ENCODE results near the gene TSACC. TPM values are rescaled to one million over a fixed set of nuclear protein-coding genes. Genes with fewer than 3 reads are reported as not detected.

The TSACC gene
- total RNA-seq, 2 experiments from 2014 or later, result not detected

DNA sequence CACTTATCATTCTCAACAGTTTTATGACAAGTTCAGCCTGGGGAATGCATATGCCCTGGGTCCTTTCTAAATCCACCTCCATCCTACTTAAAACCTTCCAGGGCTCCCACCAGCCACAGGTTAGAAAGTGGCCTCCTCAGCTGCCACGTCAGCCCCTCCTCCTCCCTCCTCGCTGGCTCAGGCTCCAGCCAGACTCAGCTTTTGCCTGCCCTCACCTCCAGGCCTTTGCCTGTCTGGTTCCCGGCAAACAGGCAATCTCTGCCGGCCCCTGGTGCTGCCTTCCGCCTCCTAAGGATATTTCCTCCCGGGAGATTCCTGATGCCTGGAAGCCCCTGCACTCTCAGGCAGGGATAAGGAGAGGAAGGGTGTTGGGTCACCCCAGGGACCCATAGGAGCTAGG, 40.2 kb downstream of the TSACC start:
- Mint-ChIP-seq H3K4me3 (no peak overlapping the region), H3K27me3 (peaks cover 24% of the 10 kb centered on the region), H3K9me3 (no peaks in the 10 kb centered on the region), H3K4me1 (no peaks in the 10 kb centered on the region), H3K27ac (no peak overlapping the region), H3K36me3 (no peaks in the 10 kb centered on the region)
- DNase-seq, result no peak

DNA sequence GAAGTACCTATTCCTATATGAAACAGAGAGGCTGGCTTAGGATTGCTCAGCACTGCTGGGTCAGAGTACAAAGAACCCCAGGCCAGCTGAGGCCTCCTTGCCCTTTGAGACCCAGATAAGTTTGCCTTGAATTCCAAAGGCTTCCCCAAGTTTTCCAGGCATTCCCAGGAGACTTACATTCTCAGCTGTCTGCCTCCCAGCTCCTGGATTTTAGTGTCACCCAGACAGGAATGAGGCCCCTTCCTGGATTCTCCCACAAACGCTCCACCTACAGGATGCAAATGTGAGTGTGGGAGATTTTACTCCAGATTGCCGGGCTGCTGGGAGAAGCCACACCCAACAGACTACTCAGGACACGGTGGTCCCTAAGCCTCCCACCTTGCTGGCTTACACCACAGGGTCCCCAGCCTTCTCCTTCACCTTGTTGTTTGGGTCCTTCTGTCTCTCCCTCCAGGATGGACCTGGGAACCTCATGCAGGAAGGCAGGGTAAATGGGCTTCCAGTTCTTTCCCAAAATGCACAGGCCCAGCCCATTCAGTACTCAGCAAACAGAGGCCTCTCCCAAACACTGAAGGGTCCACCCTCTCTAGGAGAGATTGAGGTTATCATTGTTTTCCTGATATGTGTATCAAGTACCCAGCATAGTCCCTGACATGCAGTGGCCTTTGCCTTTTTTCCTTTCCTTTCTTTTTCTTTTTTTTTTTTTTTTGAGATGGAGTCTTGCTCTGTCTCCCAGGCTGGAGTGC, 41.3 kb downstream of the TSACC start:
- Mint-ChIP-seq H3K4me1 (no peaks in the 10 kb centered on the region), H3K4me3 (no peak overlapping the region), H3K27ac (no peak overlapping the region), H3K36me3 (no peaks in the 10 kb centered on the region), H3K27me3 (peaks cover 16% of the 10 kb centered on the region), H3K9me3 (no peaks in the 10 kb centered on the region)
- DNase-seq, result no peak

DNA sequence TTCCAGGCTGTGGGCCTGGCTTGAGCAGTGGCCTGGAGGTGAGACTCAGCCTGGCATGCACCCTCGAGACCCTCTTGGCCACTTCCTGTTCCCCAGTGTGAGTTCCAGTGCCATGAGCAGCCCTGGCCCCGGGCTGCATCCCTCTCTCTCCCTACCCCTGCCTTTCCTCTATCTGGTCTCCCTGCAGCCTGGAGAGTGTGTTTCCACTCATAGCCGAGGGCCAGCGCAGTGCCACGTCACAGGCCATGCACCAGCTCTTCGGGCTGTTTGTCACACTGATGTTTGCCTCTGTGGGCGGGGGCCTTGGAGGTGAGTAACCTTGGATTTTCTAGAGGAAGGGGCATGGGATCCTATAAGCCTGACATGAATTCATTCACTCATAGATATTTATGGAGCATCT, 44.2 kb downstream of the TSACC start:
- peaks cover 4% of the 10 kb centered on the region for H3K4me1 Mint-ChIP-seq
- H3K36me3 Mint-ChIP-seq, result no peaks in the 10 kb centered on the region
- H3K27me3 Mint-ChIP-seq, result peaks cover 17% of the 10 kb centered on the region
- H3K4me3 Mint-ChIP-seq, result no peak overlapping the region
- no peak for DNase-seq
- no peak overlapping the region for H3K27ac Mint-ChIP-seq
- no peaks in the 10 kb centered on the region for H3K9me3 Mint-ChIP-seq

DNA sequence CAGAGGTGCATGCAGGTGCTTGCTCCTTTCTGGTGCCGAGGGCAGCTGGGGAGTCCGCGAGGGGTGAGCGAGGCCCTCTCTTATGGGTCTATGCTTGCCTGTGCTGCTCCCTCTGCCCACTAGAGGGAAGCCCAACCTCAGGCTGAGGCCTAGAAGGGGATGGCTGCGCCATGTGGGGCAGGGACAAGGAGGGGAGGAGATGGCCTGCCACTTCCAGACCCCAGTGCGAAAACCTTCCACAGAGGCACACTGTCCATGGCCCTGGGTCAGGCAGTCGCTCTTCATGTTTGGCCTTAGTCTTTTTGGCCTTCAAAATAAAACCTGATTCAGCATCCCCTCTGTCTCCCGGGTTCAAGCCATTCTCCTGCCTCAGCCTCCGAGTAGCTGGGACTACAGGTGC, 44.7 kb downstream of the TSACC start:
- Mint-ChIP-seq H3K27ac (no peak overlapping the region), H3K4me3 (no peak overlapping the region), H3K9me3 (no peaks in the 10 kb centered on the region), H3K36me3 (no peaks in the 10 kb centered on the region), H3K27me3 (peaks cover 20% of the 10 kb centered on the region), H3K4me1 (peaks cover 4% of the 10 kb centered on the region)
- peak; percentile 68 for DNase-seq

DNA sequence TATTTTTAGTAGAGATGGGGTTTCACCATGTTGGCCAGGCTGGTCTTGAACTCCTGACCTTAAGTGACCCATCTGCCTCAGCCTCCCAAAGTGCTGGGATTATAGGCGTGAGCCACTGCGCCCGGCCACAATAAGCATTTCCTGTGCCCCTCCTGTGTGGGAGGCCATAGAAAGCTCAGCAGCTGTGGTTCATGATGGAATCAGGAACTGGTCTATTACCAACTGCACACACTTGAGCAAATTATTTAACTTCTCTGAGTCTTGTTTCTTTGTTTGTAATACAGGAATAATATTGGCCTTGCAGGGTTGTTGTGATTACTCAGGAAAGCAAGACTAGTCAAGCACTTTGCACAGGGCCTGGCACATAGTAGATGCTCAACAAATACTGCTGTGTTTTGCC, 45.7 kb downstream of the TSACC start:
- Mint-ChIP-seq H3K27me3 (peaks cover 27% of the 10 kb centered on the region), H3K4me3 (no peak overlapping the region), H3K4me1 (peaks cover 4% of the 10 kb centered on the region), H3K27ac (no peak overlapping the region), H3K36me3 (no peaks in the 10 kb centered on the region), H3K9me3 (no peaks in the 10 kb centered on the region)
- no peak for DNase-seq

GRCh38 chr1:156384658-156385057, 46.3 kb downstream of the TSACC start:
- Mint-ChIP-seq H3K4me3 (no peak overlapping the region), H3K27me3 (peaks cover 34% of the 10 kb centered on the region), H3K27ac (no peak overlapping the region), H3K36me3 (no peaks in the 10 kb centered on the region), H3K9me3 (no peaks in the 10 kb centered on the region), H3K4me1 (peaks cover 4% of the 10 kb centered on the region)
- no peak for DNase-seq

DNA sequence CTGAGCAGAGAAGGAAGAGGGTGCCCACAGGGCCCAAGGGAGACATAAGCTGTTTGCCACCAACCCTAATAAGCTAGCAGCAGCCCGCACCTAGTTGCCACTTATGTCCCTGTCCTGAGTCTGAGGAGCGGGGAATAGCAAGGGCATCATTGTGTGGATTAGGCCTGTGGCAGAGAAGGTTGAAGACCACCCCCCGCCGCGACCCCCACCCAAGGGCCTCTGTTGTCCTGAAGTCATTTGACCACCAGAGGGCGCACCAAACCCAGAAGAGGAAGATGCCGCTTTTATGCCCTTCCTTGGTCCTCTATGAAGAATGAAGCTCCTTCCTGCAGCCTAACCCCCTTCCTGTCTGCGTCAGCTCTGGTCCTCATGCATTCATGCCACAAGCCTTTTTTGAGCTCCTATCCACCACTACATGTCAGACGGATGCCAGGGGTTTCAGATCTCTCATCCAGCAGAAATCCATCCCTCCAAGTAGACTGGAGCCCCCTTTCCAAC, 47.3 kb downstream of the TSACC start:
- DNase-seq, result peak; percentile 58
- H3K36me3 Mint-ChIP-seq, result no peaks in the 10 kb centered on the region
- no peaks in the 10 kb centered on the region for H3K9me3 Mint-ChIP-seq
- H3K4me1 Mint-ChIP-seq, result peaks cover 4% of the 10 kb centered on the region
- H3K4me3 Mint-ChIP-seq, result no peak overlapping the region
- H3K27me3 Mint-ChIP-seq, result peaks cover 40% of the 10 kb centered on the region
- H3K27ac Mint-ChIP-seq, result no peak overlapping the region

DNA sequence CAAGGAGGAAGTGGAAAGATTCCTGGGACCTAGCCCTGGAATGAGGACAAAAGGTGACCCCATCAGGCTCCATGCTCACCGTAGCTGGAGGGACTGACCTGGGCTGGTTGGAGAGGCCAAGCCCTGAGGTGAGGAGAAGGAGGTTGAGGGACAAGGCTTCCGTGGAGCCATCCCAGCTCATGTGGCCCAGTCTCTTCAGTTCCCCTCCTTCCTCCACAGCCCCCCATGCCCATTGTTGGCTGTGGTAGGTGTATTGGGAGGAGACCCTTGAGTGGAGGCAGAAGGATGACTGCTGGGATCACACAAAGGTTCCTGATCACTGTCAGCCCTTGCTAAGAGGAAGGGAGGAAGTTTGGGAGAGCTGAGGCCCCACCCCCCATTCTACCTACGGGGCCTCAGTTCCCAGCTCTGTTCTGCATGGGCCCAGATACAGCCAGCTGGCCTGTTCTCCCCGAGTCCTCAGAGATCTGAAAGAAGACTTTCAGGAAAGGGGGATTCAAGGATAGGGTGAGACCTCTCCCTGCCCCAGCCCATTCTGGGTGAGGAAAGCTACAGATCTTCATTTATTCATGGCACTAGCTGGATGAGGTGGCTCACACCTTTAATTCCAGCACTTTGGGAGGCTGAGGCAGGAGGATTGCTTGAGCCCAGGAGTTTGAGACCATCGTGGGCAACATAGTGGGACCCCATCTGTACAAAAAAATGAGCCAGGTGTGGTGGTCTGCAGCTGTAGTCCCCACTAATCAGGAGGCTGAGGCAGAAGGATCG, 48.0 kb downstream of the TSACC start:
- no peak for DNase-seq
- Mint-ChIP-seq H3K27me3 (peaks cover 44% of the 10 kb centered on the region), H3K27ac (no peak overlapping the region), H3K9me3 (no peaks in the 10 kb centered on the region), H3K4me3 (no peak overlapping the region), H3K4me1 (peaks cover 4% of the 10 kb centered on the region), H3K36me3 (no peaks in the 10 kb centered on the region)

GRCh38 chr1:156386949-156387869, 48.9 kb downstream of the TSACC start:
- Mint-ChIP-seq H3K36me3 (no peaks in the 10 kb centered on the region), H3K27ac (no peak overlapping the region), H3K4me3 (no peak overlapping the region), H3K27me3 (peaks cover 44% of the 10 kb centered on the region), H3K4me1 (peaks cover 4% of the 10 kb centered on the region), H3K9me3 (no peaks in the 10 kb centered on the region)
- DNase-seq, result no peak

DNA sequence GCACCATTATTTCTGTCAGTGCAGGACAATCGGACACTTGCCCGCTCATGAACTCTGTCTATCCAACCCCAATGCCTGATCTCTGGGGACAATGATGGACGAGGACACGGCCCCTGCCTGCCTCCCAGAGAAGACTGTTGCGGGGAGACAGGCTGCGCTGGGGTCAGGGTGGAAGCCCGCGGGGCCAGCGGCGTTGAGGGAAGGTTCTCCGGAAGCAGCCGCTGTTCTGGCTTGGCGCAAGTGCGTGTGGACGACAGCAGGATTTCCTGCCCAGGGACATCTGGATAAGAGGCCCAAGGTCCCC, 49.5 kb downstream of the TSACC start:
- peaks cover 44% of the 10 kb centered on the region for H3K27me3 Mint-ChIP-seq
- H3K27ac Mint-ChIP-seq, result no peak overlapping the region

GRCh38 chr1:156388174-156389137, 50.1 kb downstream of the TSACC start:
- H3K27me3 Mint-ChIP-seq, result peaks cover 44% of the 10 kb centered on the region
- peaks cover 4% of the 10 kb centered on the region for H3K4me1 Mint-ChIP-seq
- no peak overlapping the region for H3K27ac Mint-ChIP-seq
- H3K9me3 Mint-ChIP-seq, result no peaks in the 10 kb centered on the region
- H3K36me3 Mint-ChIP-seq, result no peaks in the 10 kb centered on the region
- no peak overlapping the region for H3K4me3 Mint-ChIP-seq
- DNase-seq, result no peak

More for the DNA sequence above, 49.5 kb downstream of the TSACC start:
- H3K4me1 Mint-ChIP-seq, result peaks cover 4% of the 10 kb centered on the region
- DNase-seq, result no peak
- H3K4me3 Mint-ChIP-seq, result no peak overlapping the region
- no peaks in the 10 kb centered on the region for H3K36me3 Mint-ChIP-seq
- H3K9me3 Mint-ChIP-seq, result no peaks in the 10 kb centered on the region

GRCh38 chr1:156389311-156389710, 51.0 kb downstream of the TSACC start:
- H3K27me3 Mint-ChIP-seq, result peaks cover 44% of the 10 kb centered on the region
- H3K4me1 Mint-ChIP-seq, result peaks cover 4% of the 10 kb centered on the region
- H3K27ac Mint-ChIP-seq, result no peak overlapping the region
- DNase-seq, result no peak
- H3K4me3 Mint-ChIP-seq, result no peak overlapping the region
- no peaks in the 10 kb centered on the region for H3K9me3 Mint-ChIP-seq
- no peaks in the 10 kb centered on the region for H3K36me3 Mint-ChIP-seq

DNA sequence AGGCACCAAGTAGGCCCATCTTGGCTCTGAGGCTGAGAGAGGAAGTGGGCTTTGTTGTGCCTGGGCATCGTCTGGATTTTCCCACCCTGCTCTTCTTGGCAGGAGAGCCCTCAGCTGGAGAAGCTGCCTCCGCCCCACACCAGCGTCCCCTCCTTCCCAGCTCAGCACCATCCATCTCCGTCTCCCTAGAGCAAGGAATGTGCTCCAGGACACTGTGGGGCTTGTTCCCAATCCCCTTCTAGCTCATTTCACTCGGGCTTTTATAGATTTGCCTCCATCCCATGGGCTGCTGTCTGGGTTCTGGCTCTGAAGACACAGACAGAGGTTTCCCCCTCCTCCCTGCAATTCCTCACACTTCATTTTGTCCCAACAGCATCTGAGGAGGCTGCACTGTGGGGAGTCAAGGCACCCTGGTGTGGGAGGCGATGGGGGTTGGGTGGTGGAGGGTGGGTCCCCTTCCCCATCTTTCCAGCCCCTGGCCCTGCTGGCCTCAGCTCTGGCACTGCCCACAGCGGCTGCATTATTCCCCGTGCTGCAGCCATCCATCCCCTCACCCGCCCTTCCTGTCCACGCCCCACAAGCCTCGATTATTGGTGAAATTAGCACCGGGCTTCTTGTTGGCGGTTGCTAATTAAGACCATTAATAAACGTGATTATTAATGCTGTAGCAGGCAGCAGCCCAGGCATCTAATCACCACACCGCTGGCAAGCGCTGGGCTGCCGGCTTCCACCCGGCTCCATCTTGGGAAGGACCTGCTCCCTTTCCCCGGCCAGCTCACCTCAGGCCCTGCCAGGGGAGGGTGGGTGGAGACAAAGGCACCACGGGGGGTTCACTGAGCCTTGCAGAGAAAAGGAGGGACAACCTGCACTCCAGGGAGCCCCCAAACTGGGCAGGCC, 52.4 kb downstream of the TSACC start:
- no peak overlapping the region for H3K27ac Mint-ChIP-seq
- H3K4me3 Mint-ChIP-seq, result no peak overlapping the region
- no peaks in the 10 kb centered on the region for H3K36me3 Mint-ChIP-seq
- H3K4me1 Mint-ChIP-seq, result peaks cover 3% of the 10 kb centered on the region
- H3K9me3 Mint-ChIP-seq, result no peaks in the 10 kb centered on the region
- no peak for DNase-seq
- peaks cover 49% of the 10 kb centered on the region for H3K27me3 Mint-ChIP-seq
